Tibial nerve (tissue), 4 donors: ENCODE measurements around the gene IFITM5. TPM values are rescaled to one million over a fixed set of nuclear protein-coding genes. Genes with fewer than 3 reads are reported as not detected.
A peak's percentile ranks its signal among the peaks of the same experiment; 100 is the strongest.

Experiments
- DNase-seq, 2 donors: peaks; one replicate each; pipeline ENCODE4 v3.0.0-alpha.2; 2019; ENCODE audit warnings: low spot score in 2 of 2
- H3K27ac ChIP-seq, 4 donors: fragments of 200-600 bp; sonication (generic) in 3 of 4; one replicate each; pipeline ENCODE4 v1.5.1; 2017 to 2019; ENCODE audit warnings: mild to moderate bottlenecking in 1 of 4
- H3K27me3 ChIP-seq, 2 donors: fragments of 200-600 bp; sonication (generic) in 1 of 2; one replicate each; pipeline versions ENCODE4 v1.5.1 to v1.6.0; 2017 to 2019
- H3K36me3 ChIP-seq, 3 donors: fragments of 200-600 bp; sonication (generic); one replicate each; pipeline ENCODE4 v1.5.1; 2018 to 2019
- H3K4me1 ChIP-seq, 4 donors: fragments of 200-600 bp; sonication (generic) in 3 of 4; one replicate each; pipeline ENCODE4 v1.5.1; 2017 to 2019
- H3K4me3 ChIP-seq, 4 donors: fragments of 200-600 bp; sonication (generic) in 3 of 4; one replicate each; pipeline ENCODE4 v1.5.1; 2017 to 2019; ENCODE audit warnings: mild to moderate bottlenecking in 1 of 4, moderate library complexity in 1 of 4
- H3K9me3 ChIP-seq, 4 donors: fragments of 200-600 bp; sonication (generic) in 3 of 4; one replicate each; pipeline ENCODE4 v1.5.1; 2017 to 2019
- CTCF ChIP-seq, 5 experiments: fragments of 200-600 bp in 3 of 5; fragments of 450-650 bp in 2 of 5; sonication (generic) in 3 of 5; IDR thresholded peaks; one replicate each; pipeline ENCODE4 v1.5.1; 2016 to 2019; ENCODE audit warnings: antibody characterized with exemption in 5 of 5, mild to moderate bottlenecking in 3 of 5, moderate library complexity in 2 of 5
- EP300 ChIP-seq, 2 donors: sonication (generic); formaldehyde crosslinking; IDR thresholded peaks; one replicate each; pipeline ENCODE4 v1.6.1; 2017; ENCODE audit warnings: antibody characterized with exemption in 2 of 2, mild to moderate bottlenecking in 1 of 2
- POLR2A ChIP-seq, 2 donors: fragments of 450-650 bp; IDR thresholded peaks; one replicate each; pipeline ENCODE4 v1.6.1; 2017; ENCODE audit warnings: antibody characterized with exemption in 2 of 2, mild to moderate bottlenecking in 2 of 2, moderate library complexity in 2 of 2
- WGBS, 2 donors: methylation state at CpG; one replicate each; pipeline ENCODE4 v1.1.5; 2018; 5-methylcytosine and 5-hydroxymethylcytosine counted together
- total RNA-seq, 4 donors: library from RNA; depleted of rRNA; stranded (reverse); fragments of >200 nt; gene quantifications; one replicate each; pipeline ENCODE4 v1.1.0, GENCODE V29; 2016

The IFITM5 gene
- not detected for total RNA-seq

- no peak for DNase-seq
- Histone ChIP-seq H3K4me3 (no peak within 1 kb of the TSS), H3K27ac (peak within 1 kb of the TSS in 3 of 4 donors; percentile 73 to 83 (median 76)), H3K4me1 (peaks cover 0 to 41% (median 6%) of the 10 kb centered on the region in 4 donors), H3K27me3 (peaks cover 0 to 24% of the 10 kb centered on the region in 2 donors), H3K9me3 (no peaks in the 10 kb centered on the region), H3K36me3 (peaks cover 0 to 18% (median 0%) of the 10 kb centered on the region in 3 donors)
- TF ChIP-seq POLR2A (IDR thresholded peaks at IDR 0.05) (no peak), CTCF (IDR thresholded peaks at IDR 0.05) (no peak), EP300 (IDR thresholded peaks at IDR 0.05) (no peak)
- 69 to 74% methylated on average over 18 to 25 of the region's 40 CpGs for WGBS, 2 donors
These were observed at the start of gene IFITM5 for GRCh38 chr11:299081-299891. Gene IFITM5, minus strand, starts transcription at chr11:299526. Its CDS starts 36 bp downstream, at chr11:299490.

GRCh38 chr11:346529-346928, 47.2 kb upstream of the IFITM5 start:
- Histone ChIP-seq H3K4me3 (no peak overlapping the region), H3K9me3 (no peaks in the 10 kb centered on the region), H3K36me3 (no peaks in the 10 kb centered on the region), H3K4me1 (peaks cover 0 to 29% (median 6%) of the 10 kb centered on the region in 4 donors), H3K27ac (no peak overlapping the region), H3K27me3 (no peaks in the 10 kb centered on the region)
- WGBS, 2 donors: 80 to 82% methylated on average over 3 of the region's 3 CpGs
- no peak for DNase-seq
- TF ChIP-seq CTCF (IDR thresholded peaks at IDR 0.05) (no peak), POLR2A (IDR thresholded peaks at IDR 0.05) (no peak), EP300 (IDR thresholded peaks at IDR 0.05) (no peak)

GRCh38 chr11:344836-345578, 45.7 kb upstream of the IFITM5 start:
- peaks cover 0 to 30% (median 6%) of the 10 kb centered on the region in 4 donors for H3K4me1 ChIP-seq
- no peak for DNase-seq
- H3K4me3 ChIP-seq: no peak overlapping the region
- TF ChIP-seq EP300 (IDR thresholded peaks at IDR 0.05) (no peak), POLR2A (IDR thresholded peaks at IDR 0.05) (no peak), CTCF (IDR thresholded peaks at IDR 0.05) (no peak)
- H3K9me3 ChIP-seq: no peaks in the 10 kb centered on the region
- no peaks in the 10 kb centered on the region for H3K27me3 ChIP-seq
- WGBS, 2 donors: 90 to 91% methylated on average over 11 of the region's 11 CpGs
- H3K36me3 ChIP-seq: no peaks in the 10 kb centered on the region
- no peak overlapping the region for H3K27ac ChIP-seq

- 38 to 49% methylated on average over 3 of the region's 3 CpGs for WGBS, 2 donors
- peak overlapping the region; percentile 9 to 84 (median 71) for H3K27ac ChIP-seq
- no peak for DNase-seq
- TF ChIP-seq POLR2A (IDR thresholded peaks at IDR 0.05): no peak
- TF ChIP-seq CTCF (IDR thresholded peaks at IDR 0.05): no peak
- TF ChIP-seq EP300 (IDR thresholded peaks at IDR 0.05): no peak
- H3K9me3 ChIP-seq: no peaks in the 10 kb centered on the region
- no peak overlapping the region for H3K4me3 ChIP-seq
- peaks cover 0 to 37% (median 6%) of the 10 kb centered on the region in 4 donors for H3K4me1 ChIP-seq
- no peaks in the 10 kb centered on the region for H3K36me3 ChIP-seq
- no peaks in the 10 kb centered on the region for H3K27me3 ChIP-seq
These were observed 43.0 kb upstream of the IFITM5 start for GRCh38 chr11:342328-342727.
